OCI-LY3 (cell line): ENCODE measurements around the gene NCAN.

Source experiments
- CTCF ChIP-seq: fragments of 200-600, 300-600 bp; sonication (generic); IDR thresholded peaks from 2 replicates; pipeline ENCODE4 v1.5.1; 2014; ENCODE audit warnings: antibody characterized with exemption, low read length, low read depth
- EZH2phosphoT487 ChIP-seq: fragments of 200-600 bp; shearing (Covaris generic); IDR thresholded peaks from 2 replicates; pipeline ENCODE4 v1.6.1; 2018; ENCODE audit warnings: antibody characterized with exemption, mixed run types, low read depth

GRCh38 chr19:19285686-19286085, 73.9 kb downstream of the NCAN start:
- TF ChIP-seq CTCF (no peak), EZH2phosphoT487 (no peak)
